ENCODE data around the gene WAC.
"Not testable (repeated sequence)": the region's sequence is repeated elsewhere in the genome, so short reads cannot be mapped to it uniquely, and the experiment has no call there.

The WAC gene

GRCh38 chr10:28612877-28613276, 80.0 kb downstream of the WAC start:
- no peak for DNase-seq (ENCODE audit: low read depth in 2 of 2)

- DNase-seq (ENCODE audit: low read depth in 2 of 2): no peak
Measured at GRCh38 chr10:28616514-28616913, 83.6 kb downstream of the WAC start.

GRCh38 chr10:28619455-28619854, 86.5 kb downstream of the WAC start:
- no peak for DNase-seq (ENCODE audit: low read depth in 2 of 2)

GRCh38 chr10:28620251-28620650, 87.3 kb downstream of the WAC start:
- no peak for DNase-seq (ENCODE audit: low read depth in 2 of 2)

GRCh38 chr10:28623483-28623882, 90.6 kb downstream of the WAC start:
- DNase-seq (ENCODE audit: low read depth in 2 of 2): no peak

- DNase-seq (ENCODE audit: low read depth in 2 of 2): no peak
Measured at GRCh38 chr10:28624351-28624750, 91.4 kb downstream of the WAC start.

GRCh38 chr10:28627102-28627501, 94.2 kb downstream of the WAC start:
- DNase-seq (ENCODE audit: low read depth in 2 of 2): no peak

- DNase-seq (ENCODE audit: low read depth in 2 of 2): peak; percentile 19 to 20
Measured at GRCh38 chr10:28628184-28628893, 95.4 kb downstream of the WAC start.

GRCh38 chr10:28631896-28632583, 99.1 kb downstream of the WAC start:
- DNase-seq (ENCODE audit: low read depth in 2 of 2): no peak

GRCh38 chr10:28632584-28632945, 99.6 kb downstream of the WAC start:
- DNase-seq (ENCODE audit: low read depth in 2 of 2): no peak

- DNase-seq (ENCODE audit: low read depth in 2 of 2): no peak
Measured at GRCh38 chr10:28633750-28634149, 100.8 kb downstream of the WAC start.

- DNase-seq (ENCODE audit: low read depth in 2 of 2): no peak
Measured at GRCh38 chr10:28637346-28637745, 104.4 kb downstream of the WAC start.

- DNase-seq (ENCODE audit: low read depth in 2 of 2): no peak
Measured at GRCh38 chr10:28638392-28638791, 105.5 kb downstream of the WAC start.

GRCh38 chr10:28640551-28640950, 107.6 kb downstream of the WAC start:
- no peak for DNase-seq (ENCODE audit: low read depth in 2 of 2)

- DNase-seq (ENCODE audit: low read depth in 2 of 2): no peak
Measured at GRCh38 chr10:28644647-28645046, 111.7 kb downstream of the WAC start.

- no peak for DNase-seq (ENCODE audit: low read depth in 2 of 2)
Measured at GRCh38 chr10:28652106-28652505, 119.2 kb downstream of the WAC start.

- DNase-seq (ENCODE audit: low read depth in 2 of 2): no peak
Measured at GRCh38 chr10:28652703-28653102, 119.8 kb downstream of the WAC start.

GRCh38 chr10:28658824-28659223, 125.9 kb downstream of the WAC start:
- not testable (repeated sequence) for DNase-seq (ENCODE audit: low read depth in 2 of 2)

- no peak for DNase-seq (ENCODE audit: low read depth in 2 of 2)
Measured at GRCh38 chr10:28661035-28661434, 128.1 kb downstream of the WAC start.

- peak; percentile 32 to 47 for DNase-seq (ENCODE audit: low read depth in 2 of 2)
Measured at GRCh38 chr10:28663576-28664368, 130.9 kb downstream of the WAC start.

GRCh38 chr10:28664369-28664740, 131.4 kb downstream of the WAC start:
- no peak for DNase-seq (ENCODE audit: low read depth in 2 of 2)

- no peak for DNase-seq (ENCODE audit: low read depth in 2 of 2)
Measured at GRCh38 chr10:28666751-28667467, 134.0 kb downstream of the WAC start.

Measured in activated CD8-positive, alpha-beta memory T cell treated with anti-CD3 and anti-CD28 coated beads for 4 hours (primary cell).